Glomerular endothelial cell (primary cell): Measurements from ENCODE around the gene C20orf96. TPM values are rescaled to one million over a fixed set of nuclear protein-coding genes. Genes with fewer than 3 reads are reported as not detected.
"Not testable (repeated sequence)": the region's sequence is repeated elsewhere in the genome, so short reads cannot be mapped to it uniquely, and the experiment has no call there.

Source experiments
- DNase-seq: peaks from one replicate; pipeline ENCODE4 v3.0.0-alpha.2; 2011; ENCODE audit warnings: low read depth, low spot score; ENCODE audit errors: extremely low read depth
- total RNA-seq: library from RNA; depleted of rRNA; stranded (reverse); fragments of >200 nt; gene quantifications from 2 replicates; pipeline ENCODE4 v1.2.3, GENCODE V29; 2015

C20orf96 gene
- total RNA-seq, 1 donor from 2014 or later = 5.7 TPM

DNA sequence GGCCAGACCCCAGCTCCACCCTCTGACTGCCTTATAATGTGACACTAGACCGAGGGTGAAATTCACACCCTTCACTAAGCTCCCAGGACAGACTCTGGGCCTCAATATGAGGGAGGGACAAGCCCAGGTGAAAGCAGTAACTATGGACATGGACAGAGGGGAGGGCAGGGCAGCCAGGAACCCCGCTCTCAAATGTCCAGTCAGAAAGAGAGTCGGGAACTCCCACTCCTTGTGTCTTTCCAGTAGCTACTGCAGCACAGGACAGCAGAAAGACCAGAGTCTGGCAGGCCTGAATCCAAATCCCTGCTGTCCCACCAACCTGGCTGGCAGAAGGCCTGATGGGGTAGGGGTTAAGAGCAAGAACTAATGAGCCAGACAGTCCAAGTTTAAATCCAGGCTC is 6.4 kb downstream of the C20orf96 start:
- no peak for DNase-seq

DNA sequence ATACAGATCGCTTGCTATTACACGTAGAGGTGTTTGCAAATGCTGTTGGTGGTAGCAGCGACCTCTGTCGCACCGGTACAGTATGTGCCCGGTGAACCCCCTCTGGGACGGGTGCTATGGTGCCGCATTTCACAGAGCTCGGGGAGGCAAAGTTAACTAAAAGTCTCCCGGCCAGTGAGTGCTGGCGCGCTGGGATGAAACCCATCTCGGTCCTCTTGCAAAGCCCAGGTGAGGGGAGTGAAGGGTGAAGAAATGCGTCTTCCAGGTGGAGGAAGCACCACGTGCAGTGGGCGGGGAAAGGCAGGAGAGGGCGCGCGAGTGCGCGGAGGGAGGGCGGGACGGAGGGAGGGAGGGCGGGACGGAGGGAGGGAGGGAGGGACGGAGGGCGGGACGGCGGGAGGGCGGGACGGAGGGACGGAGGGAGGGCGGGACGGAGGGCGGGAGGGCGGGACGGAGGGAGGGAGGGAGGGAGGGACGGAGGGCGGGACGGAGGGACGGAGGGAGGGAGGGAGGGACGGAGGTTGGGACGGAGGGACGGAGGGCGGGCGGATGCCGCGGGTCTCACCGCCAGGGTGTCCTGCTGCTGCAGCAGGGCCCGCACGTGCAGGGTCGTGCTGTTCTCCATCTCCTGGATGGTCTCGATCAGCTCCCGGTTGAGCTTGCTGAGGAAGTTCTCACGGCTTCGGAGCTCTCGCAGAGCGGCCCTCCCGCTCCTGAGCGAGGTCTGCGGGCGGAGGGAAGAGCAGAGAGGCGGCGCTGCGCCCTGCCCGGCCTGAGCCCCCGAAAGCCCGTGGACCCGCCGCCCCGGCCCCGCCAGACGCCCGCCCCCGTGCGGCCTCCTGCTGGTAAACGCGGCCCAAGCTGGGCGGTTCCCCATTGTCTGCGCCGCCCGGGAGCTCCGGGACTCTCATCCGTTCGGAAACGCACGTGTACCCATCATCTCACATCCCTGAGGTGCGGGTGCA is 11.7 kb downstream of the C20orf96 start:
- no peak for DNase-seq

DNA sequence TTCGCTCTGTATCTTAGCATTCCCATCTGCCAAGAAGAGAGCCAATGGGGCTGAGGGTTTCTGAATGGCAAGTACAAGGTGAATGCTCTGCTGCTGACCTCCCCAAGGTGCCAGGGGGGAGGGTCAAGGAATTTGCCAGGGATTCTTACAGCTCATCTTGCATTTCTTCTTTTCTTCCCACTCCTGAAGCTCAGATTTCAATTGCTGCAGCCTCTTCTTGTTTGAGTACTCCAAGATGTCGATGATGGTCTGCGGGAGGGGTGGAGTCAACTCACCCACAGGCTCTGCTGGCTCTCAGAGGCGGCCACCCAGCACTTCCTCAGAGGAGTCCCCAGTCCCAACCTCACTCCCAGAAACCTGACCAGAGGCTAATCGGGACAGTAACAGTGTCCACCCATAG is 12.4 kb downstream of the C20orf96 start:
- DNase-seq = no peak

DNA sequence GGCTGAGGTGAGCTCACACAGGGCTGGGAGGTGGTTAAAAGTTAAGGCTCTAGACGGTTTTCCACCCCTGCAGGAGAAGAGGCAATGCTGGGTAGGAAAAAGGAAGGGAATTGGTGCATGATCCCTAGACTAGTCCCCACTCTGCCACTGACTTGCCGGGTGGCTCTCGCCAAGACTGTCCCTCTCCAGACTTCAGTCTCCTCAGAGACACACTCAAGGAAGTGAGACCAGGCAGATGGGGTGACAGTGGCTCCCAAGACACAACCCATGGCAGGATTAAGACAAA is 13.1 kb downstream of the C20orf96 start:
- no peak for DNase-seq

DNA sequence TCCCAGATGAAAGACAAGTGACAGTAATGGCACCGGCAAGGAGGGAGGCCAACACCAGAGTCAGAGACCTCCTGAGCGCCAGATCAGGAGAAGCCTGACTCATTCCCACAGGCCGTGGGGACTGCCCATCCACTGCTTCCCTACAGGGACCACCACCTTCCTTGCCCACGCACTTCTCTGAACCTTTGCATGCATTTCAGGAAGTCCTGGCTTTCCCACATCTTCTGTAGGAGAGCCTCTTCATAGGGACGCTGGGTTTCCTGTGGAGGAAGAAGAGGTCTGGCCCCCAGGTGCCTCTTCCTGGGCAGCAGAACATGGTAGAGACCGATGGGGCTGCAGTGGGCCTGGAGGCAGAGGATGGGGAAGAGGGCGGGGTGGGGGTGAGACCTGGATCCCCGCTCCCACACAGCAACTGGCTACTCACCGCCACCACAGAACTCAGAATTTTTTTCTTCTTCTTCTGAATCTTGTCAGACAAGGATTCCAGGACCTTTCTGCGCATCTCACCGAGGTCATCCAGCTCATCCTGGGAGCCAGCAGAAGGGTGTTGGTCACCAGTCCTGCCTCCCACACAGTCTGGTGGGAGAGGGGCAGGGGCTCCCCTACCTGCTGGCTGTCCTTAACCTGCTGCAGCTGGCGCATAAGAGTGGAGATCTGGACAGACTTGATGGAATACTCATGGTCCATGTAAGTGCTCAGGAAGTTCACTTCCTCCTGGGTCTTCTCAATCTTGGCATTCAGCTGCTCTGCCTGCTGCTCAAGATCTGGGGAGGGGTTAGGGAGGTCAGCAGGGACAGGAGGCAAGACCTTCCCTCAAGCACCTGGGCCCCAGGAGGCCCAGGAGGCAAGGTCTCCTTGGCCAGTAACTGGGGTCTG is 13.7 kb downstream of the C20orf96 start:
- DNase-seq = no peak

DNA sequence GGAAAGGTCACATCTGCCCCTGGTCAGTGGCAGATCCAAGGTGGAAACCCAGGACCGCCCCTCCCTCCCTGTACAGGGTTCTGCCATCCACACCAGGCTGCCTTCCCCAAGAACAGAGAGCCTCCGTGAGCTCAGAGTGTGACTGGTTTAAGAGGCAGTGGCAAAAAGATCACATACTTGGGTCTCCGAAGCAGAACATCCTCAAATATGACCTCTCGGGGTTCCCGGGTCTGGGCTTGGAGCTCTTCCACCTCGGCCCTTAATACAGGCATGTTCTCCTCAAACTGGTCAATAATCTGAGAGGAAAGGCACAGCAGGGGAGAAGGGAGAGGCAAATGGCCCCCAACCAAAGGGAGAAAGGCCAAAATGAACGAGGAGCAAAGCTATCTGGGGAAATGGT is 14.8 kb downstream of the C20orf96 start:
- DNase-seq = no peak

DNA sequence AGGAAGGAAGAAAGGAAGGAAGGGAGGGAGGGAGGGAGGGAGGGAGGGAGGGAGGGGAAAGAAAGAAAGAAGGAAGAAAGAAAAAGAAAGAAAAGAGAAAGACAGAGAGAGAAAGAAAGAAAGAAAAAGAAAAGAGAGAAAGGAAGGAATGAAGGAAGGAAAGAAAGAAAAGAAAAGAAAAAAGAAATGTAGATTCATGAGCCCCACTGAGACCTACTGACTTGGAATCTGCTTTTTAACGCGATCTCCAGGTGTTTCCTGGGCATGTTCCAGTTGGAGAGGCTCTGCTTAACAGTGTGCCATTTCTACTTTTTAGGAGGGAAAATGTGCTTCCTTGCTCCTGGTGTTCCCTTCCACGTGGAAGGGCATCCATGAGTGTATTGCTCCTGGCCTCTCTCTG is 16.7 kb downstream of the C20orf96 start:
- no peak for DNase-seq

DNA sequence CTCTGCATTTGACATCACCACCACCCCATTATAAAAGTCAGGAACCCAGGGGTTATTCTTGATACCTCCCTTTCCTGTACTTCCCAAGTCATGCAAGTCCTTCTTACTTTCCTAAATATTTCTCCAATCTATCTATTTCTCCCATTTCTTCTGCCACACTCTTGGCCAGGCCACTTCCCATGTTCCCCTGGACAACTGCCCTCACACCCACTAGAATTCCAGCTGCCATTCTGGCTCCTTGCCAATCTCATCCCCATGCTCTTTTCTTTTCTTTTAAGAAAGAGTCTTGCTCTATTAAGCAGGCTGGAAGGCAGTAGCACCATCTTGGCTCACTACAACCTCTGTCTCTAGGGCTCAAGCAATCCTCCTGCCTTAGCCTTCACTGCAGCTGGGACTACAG is 17.8 kb downstream of the C20orf96 start:
- no peak for DNase-seq

DNA sequence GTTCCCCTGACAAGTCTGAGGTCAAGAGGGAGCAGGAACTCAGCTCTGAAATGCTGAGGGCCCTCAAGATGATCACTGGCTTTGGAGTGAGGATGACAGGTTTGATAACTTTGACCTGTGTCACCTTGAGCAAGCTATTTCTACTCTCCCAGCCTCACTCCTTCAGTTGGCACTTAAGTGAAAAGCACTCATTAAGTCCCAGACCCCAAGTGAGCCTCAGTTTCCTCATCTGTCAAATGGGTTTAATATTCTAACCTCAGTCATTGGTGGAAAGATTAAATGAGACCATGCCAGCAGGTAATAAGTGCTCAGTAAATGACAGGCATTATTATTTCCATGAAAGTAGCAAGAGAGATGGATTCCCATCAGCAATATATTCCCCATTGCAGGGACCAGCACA is 19.0 kb downstream of the C20orf96 start:
- no peak for DNase-seq

DNA sequence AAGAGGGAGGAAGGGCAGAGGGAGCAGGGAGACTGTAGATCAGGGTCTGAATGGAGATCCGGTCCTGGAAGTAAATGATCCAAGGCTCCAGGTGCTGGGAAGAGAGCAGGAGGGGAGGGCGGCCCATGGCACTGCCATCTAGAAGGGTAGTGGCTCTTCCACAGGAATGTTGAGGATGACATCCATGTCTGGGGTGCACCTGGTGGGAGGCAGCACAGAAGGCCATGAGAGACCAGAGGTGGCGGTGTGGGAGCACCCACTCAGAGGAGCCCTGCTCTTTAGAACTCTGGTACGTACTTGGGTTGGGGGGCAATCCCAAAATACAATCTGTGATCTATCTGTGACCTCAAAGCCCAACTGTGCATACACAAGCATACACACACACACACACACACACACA is 19.5 kb downstream of the C20orf96 start:
- DNase-seq = no peak

DNA sequence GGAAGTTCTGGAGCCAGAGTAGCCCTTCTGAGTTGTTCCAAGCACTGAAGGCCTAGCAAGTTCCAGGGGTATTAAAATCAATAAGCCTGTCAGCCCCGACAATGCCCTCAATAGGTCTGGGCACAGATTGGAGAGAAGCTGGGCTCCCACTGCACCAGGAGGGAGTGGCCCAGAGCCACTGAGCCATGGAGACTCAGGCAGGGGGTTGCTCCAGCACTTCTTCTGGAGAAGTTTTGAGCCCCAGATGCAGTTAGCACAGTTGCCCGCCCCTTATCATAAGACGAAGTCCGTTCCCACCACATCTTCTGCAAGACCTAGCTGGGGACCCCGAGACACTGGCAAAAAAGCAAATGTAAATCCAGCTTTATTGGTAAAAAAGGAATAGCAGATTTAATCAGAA is 20.0 kb downstream of the C20orf96 start:
- no peak for DNase-seq

DNA sequence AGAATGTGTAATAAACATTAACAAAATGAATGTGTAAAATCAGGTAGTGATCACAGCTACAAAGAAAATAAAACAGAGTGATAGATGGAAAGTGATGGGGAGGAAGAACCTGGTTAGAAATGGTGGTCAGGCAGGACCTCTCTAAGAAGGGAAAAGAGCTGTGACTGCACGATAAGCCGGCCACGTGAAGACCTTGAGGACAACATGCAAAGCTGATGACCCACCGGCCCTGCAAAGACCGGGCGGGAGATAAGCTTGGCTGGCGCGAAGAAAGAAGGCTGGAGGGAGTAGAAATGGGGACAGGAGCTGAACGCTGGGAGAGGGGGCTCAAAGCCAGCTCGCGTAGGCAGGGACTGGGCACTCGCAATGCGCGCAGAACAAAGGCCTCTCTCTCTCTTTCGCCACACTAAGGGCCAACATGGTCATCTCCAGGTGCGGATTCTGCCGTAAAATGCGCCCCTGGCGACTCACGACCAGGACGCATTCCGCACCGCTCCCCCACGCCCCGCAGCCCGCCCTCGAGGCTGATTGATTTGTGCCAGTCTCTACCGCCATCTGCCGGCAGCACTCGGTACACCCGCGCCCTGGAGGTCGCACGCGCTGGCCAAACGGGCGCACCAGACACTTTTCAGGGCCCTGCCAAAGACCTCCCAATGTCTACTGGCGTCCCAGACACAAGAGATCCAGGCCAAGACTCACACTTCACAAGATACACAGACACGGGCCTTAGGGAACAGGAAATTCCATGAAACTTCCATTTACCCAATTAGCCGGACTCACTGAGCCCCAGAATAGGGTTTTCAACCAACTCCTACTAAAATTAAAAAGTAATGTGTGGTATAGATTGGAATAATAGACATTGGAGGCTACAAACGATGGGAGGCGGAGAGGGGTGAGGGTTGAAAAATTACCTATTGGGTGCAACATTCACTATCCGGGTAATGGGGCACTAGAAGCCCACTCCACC is 23.7 kb downstream of the C20orf96 start:
- no peak for DNase-seq

DNA sequence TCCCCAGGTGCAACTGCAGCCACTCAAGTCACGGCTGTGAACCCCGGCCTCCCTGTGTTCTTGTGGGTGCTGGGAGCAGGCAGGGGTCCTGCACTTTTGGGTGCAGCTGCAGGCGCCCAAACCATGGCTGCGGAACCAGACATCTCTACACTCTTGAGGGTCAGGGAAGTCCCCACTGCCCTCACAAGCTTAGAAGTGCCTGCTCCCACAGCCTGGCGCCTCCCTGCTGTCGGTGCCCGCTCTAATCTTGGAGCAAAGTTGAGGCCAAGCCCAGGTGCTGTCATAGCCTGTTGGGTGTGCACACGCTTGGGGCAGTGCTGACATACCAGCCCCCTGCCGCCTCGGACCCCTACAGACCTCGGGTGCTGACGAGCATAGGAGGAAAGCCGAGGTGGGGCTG is 26.8 kb downstream of the C20orf96 start:
- DNase-seq = no peak

DNA sequence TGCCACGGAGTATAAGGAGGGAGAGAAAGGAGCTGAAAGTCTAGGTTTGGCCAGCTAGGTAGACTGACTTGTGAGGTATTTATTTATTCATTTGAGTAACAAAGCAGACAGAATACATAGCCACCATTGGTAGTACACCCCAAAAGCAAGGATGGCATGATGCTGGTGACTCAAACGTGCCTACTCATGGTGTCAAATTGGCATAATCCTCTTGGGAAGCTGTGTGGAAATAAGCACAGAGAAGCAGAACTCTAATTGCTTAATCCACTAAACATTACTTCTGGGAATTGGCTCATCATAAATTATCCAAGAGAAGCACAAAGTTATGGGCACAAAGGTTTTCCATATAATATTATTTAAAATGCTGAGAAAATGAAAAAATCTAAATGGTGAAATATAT is 30.6 kb downstream of the C20orf96 start:
- no peak for DNase-seq

DNA sequence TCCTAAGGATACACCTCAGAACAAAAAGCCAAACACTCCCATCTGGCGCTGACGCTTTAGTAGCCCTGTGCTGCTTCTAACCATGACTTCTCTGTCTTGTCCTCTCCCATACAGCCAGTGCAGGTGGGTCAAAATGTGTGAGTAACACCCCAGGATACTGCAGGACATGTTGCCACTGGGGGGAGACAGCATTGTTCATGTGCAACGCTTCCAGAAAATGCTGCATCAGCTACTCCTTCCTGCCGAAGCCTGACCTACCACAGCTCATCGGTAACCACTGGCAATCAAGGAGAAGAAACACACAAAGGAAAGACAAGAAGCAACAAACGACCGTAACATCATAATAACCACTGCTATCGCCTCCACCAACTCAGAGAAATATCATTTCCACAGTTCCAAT is 31.6 kb downstream of the C20orf96 start:
- no peak for DNase-seq

DNA sequence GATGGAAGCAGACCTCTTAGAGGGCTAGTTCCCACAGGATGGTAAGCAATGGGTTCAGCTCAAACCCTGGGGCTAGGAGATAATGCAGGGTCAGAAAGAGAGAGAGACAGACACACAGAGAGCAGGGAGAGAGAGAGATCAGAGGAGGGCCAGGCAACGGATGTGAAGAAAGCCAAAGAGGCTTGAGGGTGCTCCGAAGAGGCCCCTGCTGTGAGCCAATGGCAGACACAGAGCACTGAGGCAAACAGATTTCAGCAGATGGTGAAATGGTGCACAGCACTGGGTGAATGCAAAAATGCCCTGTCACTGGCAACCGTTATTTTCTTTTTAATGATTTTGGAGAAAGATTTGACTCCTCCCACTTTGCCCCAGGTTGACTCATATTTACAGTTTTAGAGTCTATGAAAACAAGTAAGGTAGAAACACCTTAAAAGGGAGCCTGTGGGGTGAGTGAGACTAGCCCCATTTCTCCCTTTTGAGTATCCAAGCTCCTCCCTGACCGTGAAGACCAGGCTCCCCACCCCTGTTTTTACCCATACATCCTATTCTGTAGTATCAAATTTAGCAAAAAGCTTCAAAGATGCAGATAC is 32.2 kb downstream of the C20orf96 start:
- DNase-seq = no peak

DNA sequence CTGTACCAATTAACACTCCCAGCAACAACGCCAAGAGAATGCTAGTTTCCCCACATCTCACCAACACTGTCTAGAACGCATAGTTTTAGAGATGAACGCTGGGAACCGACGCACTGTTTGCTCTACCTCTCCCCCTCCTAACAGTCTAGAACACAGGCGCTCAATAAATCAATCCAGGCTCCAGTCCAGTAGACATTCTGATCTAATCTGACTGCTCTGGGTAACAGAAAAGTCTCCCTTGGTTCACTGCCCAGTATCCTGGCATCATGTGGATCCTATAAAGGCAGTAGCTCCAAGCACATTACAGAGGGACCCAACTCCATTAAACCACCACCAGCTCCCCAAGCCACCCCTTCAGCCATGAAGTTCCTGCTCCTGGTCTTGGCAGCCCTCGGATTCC is 33.1 kb downstream of the C20orf96 start, which contains the start of gene DEFB132:
Gene DEFB132, plus strand, starts transcription at position 306 of the 400 bp plus-strand sequence. Its CDS starts 55 bp downstream, at position 361.
- DNase-seq = no peak

DNA sequence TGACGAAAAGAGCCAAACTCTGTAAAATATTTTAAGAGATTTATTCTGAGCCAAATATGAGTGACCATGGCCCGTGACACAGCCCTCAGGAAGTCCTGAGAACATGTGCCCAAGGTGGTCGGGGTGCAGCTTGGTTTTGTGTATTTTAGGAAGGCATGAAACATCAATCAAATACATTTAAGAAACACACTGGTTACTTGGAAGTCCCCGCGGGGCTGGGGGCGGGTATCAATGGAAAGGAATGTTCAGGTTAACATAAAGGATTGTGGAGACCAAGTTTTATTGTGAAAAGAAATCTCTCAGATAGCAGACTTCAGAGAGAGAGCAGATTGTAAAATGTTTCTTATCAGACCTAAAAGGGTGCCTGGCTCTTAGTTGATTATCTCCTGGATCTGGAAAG is 37.1 kb downstream of the C20orf96 start:
- DNase-seq = not testable (repeated sequence)

DNA sequence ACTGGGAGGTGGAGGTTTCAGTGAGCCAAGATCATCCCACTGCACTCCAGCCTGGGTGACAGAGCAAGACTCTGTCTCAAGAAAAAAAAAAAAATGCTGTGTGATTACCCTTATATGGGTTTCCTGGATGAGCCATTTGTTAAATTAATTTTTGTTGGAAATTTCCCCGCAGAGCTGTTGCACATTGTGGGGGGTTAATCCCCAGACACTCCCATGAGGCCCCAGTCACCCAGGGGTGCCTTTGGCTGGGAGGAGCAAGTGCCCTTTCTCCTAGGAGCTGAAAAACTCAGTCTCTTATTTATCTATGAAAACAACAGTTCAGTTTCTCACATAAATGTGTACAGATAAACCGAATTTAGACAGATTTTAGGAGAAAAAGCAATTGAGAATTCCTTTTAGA is 37.7 kb downstream of the C20orf96 start:
- DNase-seq = no peak

DNA sequence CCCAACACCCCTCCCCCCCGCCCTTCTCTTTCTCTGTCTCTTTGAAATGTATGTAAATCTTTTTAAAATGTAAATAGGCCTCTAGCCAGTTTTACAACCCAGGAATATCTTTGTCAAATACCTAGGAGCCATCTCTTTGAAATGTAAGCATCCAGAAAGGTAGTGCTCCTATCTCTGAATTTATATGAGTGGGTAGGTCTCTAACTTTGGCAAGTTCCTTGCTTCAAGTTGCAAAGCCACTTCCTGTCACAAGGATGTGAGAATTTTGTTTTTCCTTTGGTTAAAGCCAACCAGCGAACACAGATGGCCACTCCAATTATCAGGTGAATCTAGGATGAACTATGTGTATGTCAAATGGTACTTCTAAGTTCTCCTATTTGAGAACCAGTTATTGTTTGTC is 39.2 kb downstream of the C20orf96 start:
- DNase-seq = no peak
